ENCODE data around the gene CAMKK1. TPM values are rescaled to one million over a fixed set of nuclear protein-coding genes. Genes with fewer than 3 reads are reported as not detected.

CAMKK1 gene
- polyA plus RNA-seq, 1 donor (not counting 4 experiments of a cell fraction or from before 2014, with no cell fraction given), result 2.5 TPM

DNA sequence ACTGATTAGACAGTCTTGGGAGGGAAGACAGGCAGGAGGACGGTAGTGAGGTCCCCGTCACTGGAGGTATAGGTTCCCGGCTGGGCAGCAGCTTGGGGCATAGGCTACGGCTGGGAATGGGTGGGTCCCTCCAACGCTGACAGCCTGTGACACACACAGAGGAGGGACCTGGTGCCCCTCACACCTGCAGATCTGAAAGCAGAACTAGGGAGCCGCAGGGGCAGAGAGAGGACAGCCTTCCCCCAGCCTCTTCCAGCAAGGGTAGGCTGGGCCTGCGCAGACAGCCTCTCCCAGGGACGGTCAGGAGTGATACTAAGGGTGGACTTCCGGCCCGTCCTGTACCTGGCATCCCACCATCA lies 21.4 kb upstream of the CAMKK1 start:
- Histone ChIP-seq H2AFZ (ENCODE audit: control insufficient read depth, low read length) (no peak overlapping the region), H3K27ac (ENCODE audit: control insufficient read depth, insufficient read depth, low read length) (no peak overlapping the region)
- dilution Hi-C loops (cut with MboI; ENCODE audit: extremely low pct_ligation_motif_present, low sequenced_read_pairs), result no loop called here

GRCh38 chr17:3913531-3914311 lies 20.9 kb upstream of the CAMKK1 start:
- Histone ChIP-seq H3K9ac (ENCODE audit: control insufficient read depth, extremely low read depth, insufficient read depth, low read length) (no peak overlapping the region), H3K79me2 (ENCODE audit: control insufficient read depth, insufficient read depth, low read length) (no peaks in the 10 kb centered on the region), H2AFZ (ENCODE audit: control insufficient read depth, low read length) (no peak overlapping the region), H3K4me1 (ENCODE audit: control insufficient read depth, extremely low read depth, insufficient read depth, low read length) (no peaks in the 10 kb centered on the region), H3K9me1 (ENCODE audit: control insufficient read depth, extremely low read depth, insufficient read depth, low read length) (no peaks in the 10 kb centered on the region), H3K4me2 (ENCODE audit: control insufficient read depth, extremely low read depth, insufficient read depth, low read depth, low read length) (no peak overlapping the region), H3K9me3 (ENCODE audit: control insufficient read depth, low read depth, low read length) (no peaks in the 10 kb centered on the region), H3K36me3 (ENCODE audit: control insufficient read depth in 2 of 2, extremely low read depth in 1 of 2, insufficient read depth in 2 of 2, low read length in 2 of 2) (no peaks in the 10 kb centered on the region), H3K4me3 (ENCODE audit: control insufficient read depth in 2 of 3, extremely low read depth in 1 of 3, insufficient read depth in 2 of 3, low read depth in 1 of 3, low read length in 3 of 3) (no peak overlapping the region), H3K27ac (ENCODE audit: control insufficient read depth, insufficient read depth, low read length) (no peak overlapping the region), H4K20me1 (ENCODE audit: control insufficient read depth, extremely low read depth, insufficient read depth, low read length) (no peaks in the 10 kb centered on the region), H3K27me3 (ENCODE audit: control insufficient read depth, extremely low read depth, insufficient read depth, low read length) (no peaks in the 10 kb centered on the region)
- TF ChIP-seq EZH2 (IDR thresholded peaks at IDR 0.05; ENCODE audit: low read length), result no peak
- peak; percentile 97 to 99 (median 97) for TF ChIP-seq CTCF (optimal IDR thresholded peaks at IDR 0.05 in 1 of 3, IDR thresholded peaks at IDR 0.05 in 1 of 3, conservative IDR thresholded peaks at IDR 0.05 in 1 of 3; ENCODE audit: extremely low read depth in 1 of 3, insufficient read depth in 2 of 3, low read length in 3 of 3)
- peak; percentile 48 for FAIRE-seq
- dilution Hi-C loops (cut with MboI; ENCODE audit: extremely low pct_ligation_motif_present, low sequenced_read_pairs), result no loop called here
- DNase-seq (ENCODE audit: low read depth, low spot score), result no peak

More for the DNA sequence above, 21.4 kb upstream of the CAMKK1 start:
- no peak for FAIRE-seq
- H3K27me3 ChIP-seq (ENCODE audit: control insufficient read depth, extremely low read depth, insufficient read depth, low read length), result no peaks in the 10 kb centered on the region
- H3K79me2 ChIP-seq (ENCODE audit: control insufficient read depth, insufficient read depth, low read length), result no peaks in the 10 kb centered on the region
- no peaks in the 10 kb centered on the region for H4K20me1 ChIP-seq (ENCODE audit: control insufficient read depth, extremely low read depth, insufficient read depth, low read length)
- H3K4me2 ChIP-seq (ENCODE audit: control insufficient read depth, extremely low read depth, insufficient read depth, low read depth, low read length), result no peak overlapping the region
- DNase-seq (ENCODE audit: low read depth, low spot score), result no peak
- no peaks in the 10 kb centered on the region for H3K4me1 ChIP-seq (ENCODE audit: control insufficient read depth, extremely low read depth, insufficient read depth, low read length)
- no peak for TF ChIP-seq CTCF (optimal IDR thresholded peaks at IDR 0.05 in 1 of 3, IDR thresholded peaks at IDR 0.05 in 1 of 3, conservative IDR thresholded peaks at IDR 0.05 in 1 of 3; ENCODE audit: extremely low read depth in 1 of 3, insufficient read depth in 2 of 3, low read length in 3 of 3)
- no peak for TF ChIP-seq EZH2 (IDR thresholded peaks at IDR 0.05; ENCODE audit: low read length)
- H3K4me3 ChIP-seq (ENCODE audit: control insufficient read depth in 2 of 3, extremely low read depth in 1 of 3, insufficient read depth in 2 of 3, low read depth in 1 of 3, low read length in 3 of 3), result no peak overlapping the region
- no peak overlapping the region for H3K9ac ChIP-seq (ENCODE audit: control insufficient read depth, extremely low read depth, insufficient read depth, low read length)
- no peaks in the 10 kb centered on the region for H3K9me3 ChIP-seq (ENCODE audit: control insufficient read depth, low read depth, low read length)
- no peaks in the 10 kb centered on the region for H3K9me1 ChIP-seq (ENCODE audit: control insufficient read depth, extremely low read depth, insufficient read depth, low read length)
- no peaks in the 10 kb centered on the region for H3K36me3 ChIP-seq (ENCODE audit: control insufficient read depth in 2 of 2, extremely low read depth in 1 of 2, insufficient read depth in 2 of 2, low read length in 2 of 2)

Data from keratinocyte (primary cell).